ENCODE data around the gene IL32. TPM values are rescaled to one million over a fixed set of nuclear protein-coding genes. Genes with fewer than 3 reads are reported as not detected.

The IL32 gene
- polyA plus RNA-seq, 1 donor from 2014 or later: not detected

- H3K4me2 ChIP-seq (ENCODE audit: low read length): no peak overlapping the region
- H3K79me2 ChIP-seq (replicated peaks; ENCODE audit: insufficient read depth, low read length): no peaks in the 10 kb centered on the region
- H3K9me3 ChIP-seq (ENCODE audit: low read length): no peaks in the 10 kb centered on the region
- H3K4me3 ChIP-seq (ENCODE audit: low read length): no peak overlapping the region
- H3K27me3 ChIP-seq (ENCODE audit: insufficient read depth, low read depth, low read length): peaks cover 72% of the 10 kb centered on the region
- H3K9ac ChIP-seq (ENCODE audit: low read length): no peak overlapping the region
- no peaks in the 10 kb centered on the region for H4K20me1 ChIP-seq (ENCODE audit: insufficient read depth)
- no peak overlapping the region for H2AFZ ChIP-seq (ENCODE audit: low read depth, low read length)
- H3K27ac ChIP-seq (ENCODE audit: low read length): no peak overlapping the region
- H3F3A ChIP-seq (ENCODE audit: insufficient read depth, low read length, poor library complexity, severe bottlenecking): no peaks in the 10 kb centered on the region
- no peaks in the 10 kb centered on the region for H3K36me3 ChIP-seq (ENCODE audit: insufficient read depth, low read length)
- no peaks in the 10 kb centered on the region for H3K9me2 ChIP-seq (ENCODE audit: insufficient read depth, low read length)
- TF ChIP-seq POLR2AphosphoS5 (IDR thresholded peaks at IDR 0.05) (no peak), SMC3 (conservative IDR thresholded peaks at IDR 0.05; ENCODE audit: poor library complexity) (no peak), EZH2 (IDR thresholded peaks at IDR 0.05; ENCODE audit: borderline replicate concordance, insufficient read depth, low read length, poor library complexity, severe bottlenecking) (peak; percentile 82), TAF1 (IDR thresholded peaks at IDR 0.05; ENCODE audit: low read depth) (no peak), EP300 (conservative IDR thresholded peaks at IDR 0.05; ENCODE audit: poor library complexity, severe bottlenecking) (no peak), RAD21 (conservative IDR thresholded peaks at IDR 0.05) (no peak)
- TF ChIP-seq, protein P1, sequence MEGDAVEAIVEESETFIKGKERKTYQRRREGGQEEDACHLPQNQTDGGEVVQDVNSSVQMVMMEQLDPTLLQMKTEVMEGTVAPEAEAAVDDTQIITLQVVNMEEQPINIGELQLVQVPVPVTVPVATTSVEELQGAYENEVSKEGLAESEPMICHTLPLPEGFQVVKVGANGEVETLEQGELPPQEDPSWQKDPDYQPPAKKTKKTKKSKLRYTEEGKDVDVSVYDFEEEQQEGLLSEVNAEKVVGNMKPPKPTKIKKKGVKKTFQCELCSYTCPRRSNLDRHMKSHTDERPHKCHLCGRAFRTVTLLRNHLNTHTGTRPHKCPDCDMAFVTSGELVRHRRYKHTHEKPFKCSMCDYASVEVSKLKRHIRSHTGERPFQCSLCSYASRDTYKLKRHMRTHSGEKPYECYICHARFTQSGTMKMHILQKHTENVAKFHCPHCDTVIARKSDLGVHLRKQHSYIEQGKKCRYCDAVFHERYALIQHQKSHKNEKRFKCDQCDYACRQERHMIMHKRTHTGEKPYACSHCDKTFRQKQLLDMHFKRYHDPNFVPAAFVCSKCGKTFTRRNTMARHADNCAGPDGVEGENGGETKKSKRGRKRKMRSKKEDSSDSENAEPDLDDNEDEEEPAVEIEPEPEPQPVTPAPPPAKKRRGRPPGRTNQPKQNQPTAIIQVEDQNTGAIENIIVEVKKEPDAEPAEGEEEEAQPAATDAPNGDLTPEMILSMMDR (IDR thresholded peaks at IDR 0.05; ENCODE audit: poor library complexity, severe bottlenecking): no peak
These were observed 29.3 kb upstream of the IL32 start for GRCh38 chr16:3035972-3036725.

DNA sequence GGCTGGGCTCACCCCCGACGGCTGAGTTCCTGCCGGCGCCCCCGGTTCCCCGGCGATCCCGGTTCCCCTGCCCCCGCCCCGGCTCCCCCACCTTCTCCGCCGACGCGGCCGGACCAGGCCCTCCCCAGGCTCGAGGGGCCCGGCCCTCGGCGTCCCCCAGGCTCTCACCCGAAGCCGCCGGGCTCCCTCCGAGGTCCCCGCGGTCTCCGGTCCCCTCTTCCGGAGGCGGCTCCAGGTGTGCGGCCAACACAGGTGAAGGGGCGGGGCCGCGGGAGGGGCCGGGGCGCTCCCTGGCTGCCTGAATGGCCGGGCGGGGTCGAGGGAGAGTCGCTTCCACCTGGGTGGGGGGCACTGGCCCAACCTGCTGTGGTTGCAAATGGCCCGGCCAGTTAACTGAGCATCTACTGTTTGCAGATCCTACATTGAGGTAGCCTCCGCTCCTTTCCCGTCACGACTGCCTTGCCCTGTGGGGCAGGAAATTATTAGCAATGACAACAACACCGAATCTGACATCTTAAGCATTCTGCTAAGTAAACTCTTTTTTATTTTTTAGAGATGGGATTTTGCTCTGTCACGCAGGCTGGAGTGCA, 28.6 kb upstream of the IL32 start, which contains the start of gene BICDL2:
BICDL2 (minus strand) TSS at position 219 of the 590 bp plus-strand sequence. CDS start 1,448 bp downstream, outside the sequence.
- H2AFZ ChIP-seq (ENCODE audit: low read depth, low read length): no peak within 1 kb of the TSS
- no peaks in the 10 kb centered on the region for H4K20me1 ChIP-seq (ENCODE audit: insufficient read depth)
- no peaks in the 10 kb centered on the region for H3K9me3 ChIP-seq (ENCODE audit: low read length)
- H3K9me2 ChIP-seq (ENCODE audit: insufficient read depth, low read length): no peaks in the 10 kb centered on the region
- H3K79me2 ChIP-seq (replicated peaks; ENCODE audit: insufficient read depth, low read length): no peaks in the 10 kb centered on the region
- no peak within 1 kb of the TSS for H3K4me3 ChIP-seq (ENCODE audit: low read length)
- no peak within 1 kb of the TSS for H3K9ac ChIP-seq (ENCODE audit: low read length)
- no peak within 1 kb of the TSS for H3K27ac ChIP-seq (ENCODE audit: low read length)
- no peaks in the 10 kb centered on the region for H3K36me3 ChIP-seq (ENCODE audit: insufficient read depth, low read length)
- H3F3A ChIP-seq (ENCODE audit: insufficient read depth, low read length, poor library complexity, severe bottlenecking): no peaks in the 10 kb centered on the region
- H3K4me2 ChIP-seq (ENCODE audit: low read length): no peak within 1 kb of the TSS
- peaks cover 76% of the 10 kb centered on the region for H3K27me3 ChIP-seq (ENCODE audit: insufficient read depth, low read depth, low read length)
- no peak for TF ChIP-seq RAD21 (conservative IDR thresholded peaks at IDR 0.05)

DNA sequence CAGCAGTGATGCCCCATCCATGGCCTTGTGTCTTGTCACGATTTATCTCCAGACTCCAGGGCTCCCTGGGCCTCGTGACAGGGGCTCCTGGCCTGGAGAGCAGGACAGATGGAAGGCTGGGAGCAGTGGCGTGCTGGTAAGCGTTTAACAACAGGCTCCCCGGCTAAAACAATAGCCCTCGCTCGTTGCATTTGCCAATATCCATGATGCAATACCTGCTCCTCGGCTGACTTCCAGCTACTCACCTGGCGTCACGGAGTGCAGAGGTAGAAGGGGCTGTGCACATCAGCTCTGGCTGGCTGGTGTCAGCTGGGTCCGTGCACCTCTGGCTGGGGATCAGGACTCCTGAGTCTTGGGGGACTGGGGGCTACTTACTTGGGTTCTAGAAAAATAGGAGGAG, 27.2 kb upstream of the IL32 start:
- H3K4me3 ChIP-seq (ENCODE audit: low read length): no peak overlapping the region
- H3K79me2 ChIP-seq (replicated peaks; ENCODE audit: insufficient read depth, low read length): no peaks in the 10 kb centered on the region
- no peak overlapping the region for H3K4me2 ChIP-seq (ENCODE audit: low read length)
- H3K9me3 ChIP-seq (ENCODE audit: low read length): no peaks in the 10 kb centered on the region
- no peaks in the 10 kb centered on the region for H4K20me1 ChIP-seq (ENCODE audit: insufficient read depth)
- TF ChIP-seq RAD21 (conservative IDR thresholded peaks at IDR 0.05): no peak
- TF ChIP-seq TAF1 (IDR thresholded peaks at IDR 0.05; ENCODE audit: low read depth): no peak
- TF ChIP-seq EP300 (conservative IDR thresholded peaks at IDR 0.05; ENCODE audit: poor library complexity, severe bottlenecking): no peak
- no peak for TF ChIP-seq EZH2 (IDR thresholded peaks at IDR 0.05; ENCODE audit: borderline replicate concordance, insufficient read depth, low read length, poor library complexity, severe bottlenecking)
- TF ChIP-seq REST (IDR thresholded peaks at IDR 0.05; ENCODE audit: borderline replicate concordance): no peak
- no peak for TF ChIP-seq SMC3 (conservative IDR thresholded peaks at IDR 0.05; ENCODE audit: poor library complexity)
- no peak for TF ChIP-seq MXI1 (conservative IDR thresholded peaks at IDR 0.05; ENCODE audit: poor library complexity, severe bottlenecking)
- no peak for TF ChIP-seq POLR2AphosphoS5 (IDR thresholded peaks at IDR 0.05)
- TF ChIP-seq, protein P1 (IDR thresholded peaks at IDR 0.05; ENCODE audit: poor library complexity, severe bottlenecking): no peak
- H3K9ac ChIP-seq (ENCODE audit: low read length): no peak overlapping the region
- no peak overlapping the region for H3K27ac ChIP-seq (ENCODE audit: low read length)
- H3F3A ChIP-seq (ENCODE audit: insufficient read depth, low read length, poor library complexity, severe bottlenecking): no peaks in the 10 kb centered on the region
- H3K9me2 ChIP-seq (ENCODE audit: insufficient read depth, low read length): no peaks in the 10 kb centered on the region
- peaks cover 77% of the 10 kb centered on the region for H3K27me3 ChIP-seq (ENCODE audit: insufficient read depth, low read depth, low read length)
- no peaks in the 10 kb centered on the region for H3K36me3 ChIP-seq (ENCODE audit: insufficient read depth, low read length)
- no peak overlapping the region for H2AFZ ChIP-seq (ENCODE audit: low read depth, low read length)
